Stimulated activated naive CD8-positive, alpha-beta T cell treated with anti-CD3 and anti-CD28 coated beads, Interleukin-15, amount 100 ng/mL, for 72 hours (primary cell): ENCODE measurements around the gene CAMSAP1.

Experiments
- ATAC-seq: fragments of 150-1000 bp; cut with Tn5 transposase; 2 replicates; pipeline ENCODE4 v1.10.0; 2021; ENCODE audit warnings: mild to moderate bottlenecking, moderate library complexity
- DNase-seq, 2 donors: peaks; one replicate each; pipeline ENCODE4 v3.0.0; 2021 to 2022
- H3K27ac Mint-ChIP-seq, 2 donors: one replicate each; pipeline ENCODE4 v1.8.0; 2022; ENCODE audit warnings: mild to moderate bottlenecking in 2 of 2, mixed read lengths in 2 of 2, moderate library complexity in 2 of 2
- H3K27me3 Mint-ChIP-seq: one replicate; pipeline ENCODE4 v1.8.0; 2022; ENCODE audit warnings: mixed read lengths
- H3K4me1 Mint-ChIP-seq: one replicate; pipeline ENCODE4 v1.8.0; 2022; ENCODE audit warnings: mild to moderate bottlenecking, mixed read lengths
- H3K4me3 Mint-ChIP-seq, 2 donors: one replicate each; pipeline ENCODE4 v1.8.0; 2022; ENCODE audit warnings: mild to moderate bottlenecking in 2 of 2, mixed read lengths in 2 of 2, moderate library complexity in 1 of 2
- H3K9me3 Mint-ChIP-seq, 2 donors: one replicate each; pipeline ENCODE4 v1.8.0; 2022; ENCODE audit warnings: mixed read lengths in 2 of 2

The CAMSAP1 gene

DNA sequence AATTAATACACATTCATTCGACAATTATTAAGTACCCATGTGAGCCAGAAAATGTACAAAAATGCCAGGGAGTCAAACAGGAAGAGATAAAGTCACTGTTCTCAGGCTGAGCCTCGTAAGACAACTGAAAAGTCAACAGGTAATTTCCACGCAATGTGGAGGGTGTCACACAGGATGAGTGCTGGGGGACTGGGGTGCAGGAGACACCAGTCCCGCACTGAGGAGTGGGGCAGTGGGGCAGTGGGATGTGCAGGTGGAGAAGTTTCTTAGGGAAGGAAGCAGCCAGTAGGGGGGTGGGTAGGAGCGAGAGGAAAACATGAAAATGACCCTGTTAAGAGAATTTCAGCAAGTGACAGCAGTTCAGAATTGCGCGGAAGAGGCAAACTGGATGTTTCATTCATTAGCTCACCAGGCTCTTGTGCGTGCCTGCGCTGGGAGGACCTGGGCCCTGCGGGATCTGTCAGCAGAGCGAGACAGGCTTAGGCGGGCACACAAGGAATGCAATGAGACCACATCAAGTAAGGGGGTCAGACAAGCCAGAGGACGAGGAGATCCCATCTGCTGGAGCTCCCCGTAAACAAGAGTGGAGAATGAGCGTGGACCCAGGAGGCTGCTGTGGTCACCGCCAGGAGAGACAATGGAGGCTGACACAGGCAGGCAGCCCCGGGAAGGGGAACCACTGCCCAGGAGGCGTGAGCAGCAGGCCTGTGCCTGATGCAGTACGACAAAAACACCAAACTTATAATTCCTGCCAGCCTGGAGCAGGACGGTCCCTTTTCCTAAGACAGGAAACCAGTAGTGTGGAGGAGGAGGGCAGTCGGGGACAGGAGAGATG is 21.0 kb downstream of the CAMSAP1 start:
- no peak for DNase-seq
- Mint-ChIP-seq H3K27ac (no peak overlapping the region), H3K27me3 (no peaks in the 10 kb centered on the region), H3K4me1 (peaks cover 72% of the 10 kb centered on the region), H3K4me3 (peak overlapping the region; percentile 78 to 80), H3K9me3 (no peaks in the 10 kb centered on the region)
- ATAC-seq: no peak

DNA sequence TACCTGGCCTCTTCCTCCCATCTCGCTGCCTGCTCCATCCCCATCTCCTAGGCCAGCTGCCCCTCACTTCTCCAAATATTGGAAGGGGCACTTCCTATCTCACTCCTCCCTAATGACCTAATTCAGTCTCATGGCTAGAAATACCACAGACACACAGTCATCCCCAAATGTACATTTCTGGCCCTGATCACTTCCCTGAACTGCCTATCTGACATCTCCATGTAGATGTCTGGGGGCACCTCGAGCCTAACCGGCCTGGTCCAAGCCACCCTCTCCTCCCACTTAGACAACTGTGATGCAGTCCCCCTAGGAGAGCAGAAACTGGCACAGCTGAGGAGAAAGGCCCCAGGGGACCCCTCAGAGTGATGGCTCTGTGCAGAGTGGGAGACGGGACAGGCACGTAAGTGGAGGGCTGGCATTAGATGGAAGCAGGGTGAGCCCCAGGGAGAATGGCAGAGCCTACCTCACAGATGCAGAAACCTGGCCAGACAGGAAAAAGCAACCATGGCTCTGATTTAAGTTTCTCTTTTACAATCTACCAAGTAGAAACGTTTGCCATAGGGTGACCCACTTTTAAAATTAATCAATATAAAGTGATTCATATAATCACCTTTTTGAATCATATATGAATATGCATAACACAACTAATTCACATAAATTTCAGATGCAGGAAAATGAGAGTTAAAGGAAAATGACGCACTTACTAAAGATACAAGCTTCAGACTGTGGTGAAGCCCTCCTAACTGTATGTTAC is 22.1 kb downstream of the CAMSAP1 start:
- Mint-ChIP-seq H3K4me1 (peaks cover 61% of the 10 kb centered on the region), H3K27me3 (no peaks in the 10 kb centered on the region), H3K4me3 (no peak overlapping the region), H3K27ac (peak overlapping the region in 1 of 2 donors; percentile 0), H3K9me3 (no peaks in the 10 kb centered on the region)
- ATAC-seq (no peak), DNase-seq (no peak)

DNA sequence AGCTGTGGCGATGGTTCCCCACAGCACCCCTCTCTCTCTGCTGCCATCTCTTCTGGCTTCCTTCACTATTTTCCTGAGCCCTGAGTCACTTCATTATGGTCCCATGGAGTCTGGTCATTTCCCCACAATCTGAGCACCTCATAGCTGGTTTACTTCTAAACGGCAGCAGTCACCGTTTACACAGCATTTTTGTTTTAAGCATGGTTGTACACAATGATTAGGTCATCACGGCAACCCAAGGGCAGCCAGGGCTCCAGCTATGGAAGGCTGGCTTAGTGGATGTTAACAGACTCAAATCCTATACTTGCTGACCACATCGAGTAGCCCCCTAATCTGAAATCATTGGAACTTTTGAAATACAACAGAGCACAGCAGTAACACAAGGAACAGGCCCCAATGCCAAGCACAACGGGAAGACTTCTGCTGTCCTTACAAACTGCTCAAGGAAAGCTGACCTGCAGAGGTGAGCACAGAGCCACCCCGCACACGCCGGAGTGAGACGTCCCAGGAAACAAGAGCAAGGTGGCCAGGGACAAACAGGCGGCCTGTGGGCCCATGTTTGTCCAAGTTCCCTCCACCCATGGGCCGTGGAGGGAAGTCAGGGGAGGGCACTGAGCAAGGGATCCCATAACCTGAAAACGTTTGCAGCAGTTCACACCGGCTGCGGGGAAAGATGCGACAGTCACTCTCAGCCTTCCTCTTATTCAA is 22.9 kb downstream of the CAMSAP1 start:
- H3K27me3 Mint-ChIP-seq: no peaks in the 10 kb centered on the region
- peaks cover 55% of the 10 kb centered on the region for H3K4me1 Mint-ChIP-seq
- no peak overlapping the region for H3K4me3 Mint-ChIP-seq
- peak overlapping the region in 1 of 2 donors; percentile 4 for H3K27ac Mint-ChIP-seq
- no peaks in the 10 kb centered on the region for H3K9me3 Mint-ChIP-seq
- ATAC-seq (no peak), DNase-seq (no peak)

DNA sequence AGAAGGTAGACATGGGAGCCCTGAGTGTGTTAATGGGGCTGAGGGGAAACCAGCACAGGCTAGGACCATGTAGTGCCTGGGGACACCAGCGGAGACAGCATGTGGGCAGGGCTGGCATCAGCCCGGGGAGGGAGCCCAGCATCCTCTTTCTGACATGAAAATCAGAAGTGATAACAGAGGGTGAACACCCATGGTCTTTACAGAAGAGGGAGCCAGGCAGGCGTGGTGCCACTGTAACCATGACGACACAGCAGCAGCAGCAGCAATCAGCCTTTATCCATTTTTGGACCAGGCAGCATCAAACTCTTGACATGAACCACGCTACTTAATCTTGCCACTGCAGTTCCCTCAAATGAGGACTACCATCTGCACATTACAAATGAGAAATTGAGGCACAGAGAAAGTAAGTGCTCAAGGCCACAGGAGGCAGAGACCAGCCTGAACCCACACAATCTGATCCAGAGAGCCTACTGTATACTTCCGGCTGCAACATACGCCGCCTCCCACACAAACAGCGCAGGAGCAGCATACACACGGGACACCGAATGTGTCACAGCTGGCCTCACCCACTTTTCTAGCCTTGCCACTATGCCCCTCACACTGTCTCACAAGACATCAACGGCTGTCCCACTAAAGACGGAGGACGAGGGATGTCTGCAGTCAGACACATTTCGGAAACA is 23.8 kb downstream of the CAMSAP1 start:
- ATAC-seq (no peak), DNase-seq (no peak)
- Mint-ChIP-seq H3K27ac (peak overlapping the region in 1 of 2 donors; percentile 14), H3K9me3 (no peaks in the 10 kb centered on the region), H3K4me1 (peaks cover 50% of the 10 kb centered on the region), H3K27me3 (no peaks in the 10 kb centered on the region), H3K4me3 (no peak overlapping the region)

DNA sequence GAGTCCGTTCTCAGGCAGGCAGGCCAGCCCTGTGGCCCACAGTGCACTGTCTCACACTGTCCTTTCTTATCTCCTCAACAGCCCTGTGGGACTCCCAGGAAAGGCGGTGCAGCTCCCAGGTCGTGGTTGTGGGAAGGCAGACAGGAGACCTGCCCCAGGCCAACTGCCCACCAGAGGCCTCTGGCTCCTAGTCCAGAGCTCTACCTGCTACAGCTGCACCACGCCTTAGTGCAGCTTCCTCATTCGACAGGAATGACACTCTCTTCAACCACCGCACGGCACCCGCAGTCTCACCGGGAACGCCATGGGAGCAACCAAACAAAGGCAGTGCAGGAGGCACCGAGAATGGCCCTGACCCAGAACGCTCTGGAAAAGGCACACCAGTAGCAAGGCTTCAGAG is 25.3 kb downstream of the CAMSAP1 start:
- DNase-seq: no peak
- no peak for ATAC-seq
- H3K4me3 Mint-ChIP-seq: no peak overlapping the region
- H3K4me1 Mint-ChIP-seq: peaks cover 47% of the 10 kb centered on the region
- H3K27ac Mint-ChIP-seq: no peak overlapping the region
- H3K27me3 Mint-ChIP-seq: no peaks in the 10 kb centered on the region
- no peaks in the 10 kb centered on the region for H3K9me3 Mint-ChIP-seq

DNA sequence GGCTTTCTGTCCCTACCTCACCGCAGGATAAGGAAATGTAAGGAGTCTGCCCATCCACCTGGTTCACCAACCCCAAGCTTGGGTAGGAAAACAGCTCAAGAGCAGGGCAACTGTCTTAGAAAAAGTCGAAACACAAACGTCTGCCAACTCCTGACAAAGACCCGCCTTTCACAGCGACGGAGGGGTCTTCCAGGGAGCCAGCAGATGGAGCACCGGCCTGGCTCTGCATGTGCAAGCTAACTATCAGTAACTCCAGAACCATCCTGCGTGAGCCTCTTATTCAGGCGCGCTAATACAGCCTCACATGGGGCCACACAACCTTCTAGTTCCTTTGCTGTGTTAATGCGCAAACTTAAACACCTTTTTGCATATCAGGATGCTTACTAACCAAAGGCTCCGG is 26.9 kb downstream of the CAMSAP1 start:
- no peaks in the 10 kb centered on the region for H3K27me3 Mint-ChIP-seq
- ATAC-seq (no peak), DNase-seq (no peak)
- H3K27ac Mint-ChIP-seq: no peak overlapping the region
- no peak overlapping the region for H3K4me3 Mint-ChIP-seq
- H3K9me3 Mint-ChIP-seq: no peaks in the 10 kb centered on the region
- H3K4me1 Mint-ChIP-seq: peaks cover 32% of the 10 kb centered on the region

DNA sequence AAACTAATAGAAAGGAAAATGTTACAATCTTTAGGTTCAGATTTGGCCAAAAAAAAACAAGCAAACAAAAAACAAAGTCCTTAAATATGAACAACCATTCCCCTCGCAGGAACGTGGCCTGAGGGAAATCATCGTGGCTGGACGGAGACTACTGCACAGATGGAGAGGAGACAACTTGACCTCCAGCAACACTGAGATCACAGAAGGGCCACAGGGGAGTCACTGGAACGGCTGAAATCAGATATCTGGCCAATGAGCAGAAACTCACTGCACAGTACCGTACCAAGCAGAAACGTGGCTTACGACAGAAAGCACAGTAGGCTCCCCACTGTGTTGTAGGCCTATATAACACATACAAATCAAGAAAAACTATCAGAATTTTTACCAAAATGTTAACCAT is 27.7 kb downstream of the CAMSAP1 start:
- Mint-ChIP-seq H3K27me3 (no peaks in the 10 kb centered on the region), H3K27ac (no peak overlapping the region), H3K9me3 (no peaks in the 10 kb centered on the region), H3K4me3 (no peak overlapping the region), H3K4me1 (peaks cover 26% of the 10 kb centered on the region)
- no peak for ATAC-seq
- DNase-seq: no peak

DNA sequence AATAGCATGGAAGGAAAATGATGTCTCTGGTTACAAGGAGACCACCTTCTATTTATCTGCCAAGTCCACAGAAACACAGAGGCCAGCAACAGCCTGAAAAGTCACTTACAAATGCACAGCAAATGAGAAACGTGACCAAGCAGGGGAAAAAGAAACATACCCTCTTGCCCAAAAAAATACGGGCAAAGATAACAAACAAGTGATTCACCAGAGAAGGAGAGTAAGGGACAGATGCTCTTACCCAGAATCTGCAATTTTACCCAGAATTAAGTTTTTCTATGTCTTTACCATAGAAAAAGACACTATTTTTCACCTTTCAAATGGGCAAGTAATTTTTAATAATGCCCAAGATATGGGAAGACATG is 28.1 kb downstream of the CAMSAP1 start:
- no peak overlapping the region for H3K27ac Mint-ChIP-seq
- no peak for DNase-seq
- H3K27me3 Mint-ChIP-seq: no peaks in the 10 kb centered on the region
- H3K9me3 Mint-ChIP-seq: no peaks in the 10 kb centered on the region
- peaks cover 23% of the 10 kb centered on the region for H3K4me1 Mint-ChIP-seq
- no peak overlapping the region for H3K4me3 Mint-ChIP-seq
- ATAC-seq: no peak

DNA sequence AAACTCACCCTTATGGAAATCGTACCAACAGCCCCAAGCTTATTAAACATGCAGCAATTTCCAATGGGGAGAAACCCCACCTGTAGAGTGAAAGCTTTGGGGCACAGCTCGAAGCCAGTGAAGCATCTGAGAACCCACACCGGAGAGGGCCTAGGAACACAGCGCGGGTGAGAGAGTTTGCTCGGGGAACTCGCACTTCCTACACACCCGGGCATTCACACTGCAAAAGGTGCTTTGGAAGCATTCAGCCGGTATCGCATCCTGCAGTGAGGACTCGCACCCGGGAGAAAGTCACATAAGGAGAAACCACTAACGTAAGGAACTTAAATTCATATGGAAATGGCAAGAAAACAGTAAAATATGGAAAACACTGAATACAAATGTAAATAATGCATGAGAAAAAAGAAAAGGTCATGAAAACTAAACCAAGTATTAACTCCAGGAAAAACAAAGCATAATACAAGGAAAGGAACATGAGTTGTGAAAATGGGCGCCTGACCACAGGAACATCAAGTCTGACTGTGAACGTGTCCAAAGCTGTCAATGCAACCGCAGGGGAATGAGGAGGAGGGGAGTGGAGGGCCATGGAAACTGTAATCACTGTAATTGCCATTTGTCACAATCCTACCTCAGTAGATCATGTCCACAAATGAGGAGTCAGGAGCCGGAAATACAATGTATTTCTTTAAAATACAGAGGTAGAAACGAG is 28.7 kb downstream of the CAMSAP1 start:
- H3K4me1 Mint-ChIP-seq: peaks cover 17% of the 10 kb centered on the region
- H3K4me3 Mint-ChIP-seq: no peak overlapping the region
- H3K27ac Mint-ChIP-seq: no peak overlapping the region
- H3K9me3 Mint-ChIP-seq: no peaks in the 10 kb centered on the region
- H3K27me3 Mint-ChIP-seq: no peaks in the 10 kb centered on the region
- ATAC-seq (no peak), DNase-seq (no peak)

DNA sequence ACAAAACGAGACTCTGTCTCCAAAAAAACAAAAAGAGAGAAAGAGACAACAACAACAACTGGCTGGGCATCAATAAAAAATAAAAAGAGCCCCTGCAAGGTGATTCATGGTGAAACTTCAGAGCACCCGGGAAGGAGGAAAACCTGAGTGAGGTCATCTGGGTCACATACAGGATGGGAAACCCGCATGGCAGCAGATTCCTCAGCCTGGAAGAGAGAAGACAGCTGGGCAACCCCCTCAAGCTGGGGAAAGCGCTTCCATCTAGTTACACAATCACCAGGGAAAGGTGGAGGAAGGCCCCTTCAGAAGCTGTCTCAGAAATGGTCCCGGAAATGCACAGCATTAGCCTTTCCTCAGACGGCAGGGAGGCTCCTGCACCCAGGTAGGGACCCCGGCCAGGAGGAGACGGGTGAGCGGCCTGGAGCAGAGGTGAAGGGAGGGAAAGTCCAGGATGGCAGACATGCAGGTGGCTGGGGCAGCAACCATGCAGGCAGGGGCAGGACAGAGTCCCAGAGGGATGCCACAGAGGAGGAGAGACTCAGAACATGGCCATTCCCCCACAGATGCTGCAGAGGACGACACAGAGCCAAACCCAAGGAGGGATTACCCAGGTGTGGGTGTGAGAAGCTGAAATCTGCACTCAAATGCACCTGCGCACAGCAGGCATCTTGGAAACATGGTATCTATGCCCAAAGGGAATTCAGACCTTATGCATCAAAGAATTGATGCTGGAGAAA is 29.4 kb downstream of the CAMSAP1 start:
- H3K9me3 Mint-ChIP-seq: no peaks in the 10 kb centered on the region
- H3K27me3 Mint-ChIP-seq: no peaks in the 10 kb centered on the region
- no peak overlapping the region for H3K4me3 Mint-ChIP-seq
- H3K4me1 Mint-ChIP-seq: peaks cover 19% of the 10 kb centered on the region
- ATAC-seq (no peak), DNase-seq (no peak)
- H3K27ac Mint-ChIP-seq: peak overlapping the region in 1 of 2 donors; percentile 14

DNA sequence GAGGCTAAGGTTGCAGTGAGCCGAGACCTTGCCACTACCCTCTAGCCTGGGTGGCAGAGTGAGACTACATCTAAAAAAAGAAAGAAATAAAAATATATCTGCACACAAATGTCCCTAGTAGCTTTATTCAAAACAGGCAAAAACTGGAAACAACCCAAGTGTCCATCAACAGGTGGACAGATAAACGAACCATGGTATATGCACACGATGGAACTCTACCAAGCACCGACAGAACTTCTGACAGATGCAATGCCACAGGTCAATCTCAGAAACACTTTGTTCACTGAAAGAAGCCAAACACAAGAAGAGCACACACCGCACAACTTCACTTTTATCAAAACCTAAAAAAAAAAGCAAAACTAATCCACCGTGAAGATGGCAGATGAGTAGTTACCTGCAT is 30.4 kb downstream of the CAMSAP1 start:
- Mint-ChIP-seq H3K27ac (no peak overlapping the region), H3K9me3 (no peaks in the 10 kb centered on the region), H3K27me3 (no peaks in the 10 kb centered on the region), H3K4me1 (peaks cover 23% of the 10 kb centered on the region), H3K4me3 (no peak overlapping the region)
- DNase-seq: no peak
- ATAC-seq: no peak

DNA sequence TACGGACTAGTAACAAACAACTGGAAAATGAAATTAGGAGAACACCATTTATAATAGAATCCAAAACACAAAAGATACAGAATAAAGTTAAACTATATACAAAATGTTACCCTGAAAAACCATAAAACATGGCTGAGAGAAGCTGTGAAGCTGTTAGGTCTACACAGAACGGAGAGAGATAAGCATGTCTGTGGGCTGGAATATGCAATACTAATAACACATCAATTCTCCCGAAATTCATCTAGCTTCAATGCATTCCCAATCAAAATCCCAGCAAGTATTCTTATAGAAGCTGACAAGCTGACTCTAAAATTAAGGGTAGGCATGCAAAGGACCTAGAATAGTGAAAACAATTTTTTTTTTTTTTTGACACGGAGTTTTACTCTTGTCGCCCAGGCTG is 32.5 kb downstream of the CAMSAP1 start:
- DNase-seq (no peak), ATAC-seq (no peak)
- Mint-ChIP-seq H3K9me3 (no peaks in the 10 kb centered on the region), H3K27me3 (no peaks in the 10 kb centered on the region), H3K27ac (no peak overlapping the region), H3K4me1 (peaks cover 23% of the 10 kb centered on the region), H3K4me3 (no peak overlapping the region)

DNA sequence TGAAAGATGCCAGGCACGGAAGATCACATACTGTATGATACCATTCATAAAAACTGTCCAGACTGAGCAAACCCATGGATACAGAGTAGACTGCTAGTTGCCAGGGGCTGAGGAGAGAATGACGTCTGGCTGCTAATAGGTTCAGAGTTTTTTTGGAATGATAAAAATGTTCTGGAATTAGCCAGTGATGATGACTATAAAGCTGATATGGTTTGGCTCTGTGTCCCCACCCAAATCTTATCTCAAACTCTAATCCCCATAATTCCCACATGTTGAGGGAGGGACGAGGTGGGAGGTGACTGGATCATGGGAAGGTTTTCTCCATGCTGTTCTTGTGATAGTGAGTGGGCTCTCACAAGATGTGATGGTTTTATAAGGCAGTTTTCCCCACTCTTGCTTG is 37.4 kb downstream of the CAMSAP1 start:
- no peak for ATAC-seq
- Mint-ChIP-seq H3K4me3 (no peak overlapping the region), H3K4me1 (peaks cover 14% of the 10 kb centered on the region), H3K27me3 (no peaks in the 10 kb centered on the region), H3K9me3 (no peaks in the 10 kb centered on the region), H3K27ac (no peak overlapping the region)
- no peak for DNase-seq

DNA sequence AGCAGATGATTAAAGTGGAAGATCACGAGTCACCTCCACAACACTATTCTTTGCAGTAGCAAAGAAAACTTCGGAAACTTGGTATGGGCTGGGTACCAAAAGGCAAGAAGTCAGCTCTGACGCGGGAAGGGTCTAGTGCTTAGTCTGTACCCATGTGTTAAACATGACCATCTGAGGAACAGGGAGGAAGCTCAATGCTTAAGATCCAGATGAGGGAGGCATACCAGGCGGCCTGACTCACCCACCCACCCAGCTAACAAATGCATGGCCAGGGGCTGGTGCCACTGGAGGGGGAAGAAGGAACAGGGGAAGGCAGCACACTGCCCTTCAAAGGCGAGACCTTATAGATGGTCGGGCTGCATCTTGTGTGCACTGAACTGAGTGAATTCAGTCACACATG is 41.8 kb downstream of the CAMSAP1 start:
- Mint-ChIP-seq H3K27me3 (no peaks in the 10 kb centered on the region), H3K4me3 (no peak overlapping the region), H3K27ac (no peak overlapping the region), H3K4me1 (peaks cover 18% of the 10 kb centered on the region), H3K9me3 (no peaks in the 10 kb centered on the region)
- no peak for ATAC-seq
- no peak for DNase-seq
